SK-N-SH (cell line): ENCODE data around the gene OTC. TPM values are rescaled to one million over a fixed set of nuclear protein-coding genes. Genes with fewer than 3 reads are reported as not detected.

Experiments used
- CTCF ChIA-PET: fragments of 300-600, 350-600 bp; formaldehyde crosslinking; extraction: SDS; loops from one replicate; lab custom pipeline; 2021; lab: Yijun Ruan, JAX
- POLR2A ChIA-PET: fragments of 350-600 bp; sonication (Branson Sonifier 250); formaldehyde crosslinking; extraction: SDS; loops from one replicate; lab custom pipeline; 2020; ENCODE audit warnings: antibody characterized with exemption, inconsistent platforms; lab: Yijun Ruan, JAX
- DNase-seq: peaks from one replicate; pipeline ENCODE4 v3.0.0; 2012
- H2AFZ ChIP-seq: fragments of 200-600 bp; sonication (generic); 2 replicates; pipeline ENCODE4 v1.8.1; 2016; ENCODE audit warnings: antibody characterized with exemption, mild to moderate bottlenecking, low read depth
- H3F3A ChIP-seq: fragments of 200-600 bp; sonication (generic); replicated peaks from 2 replicates; pipeline ENCODE3; 2016; ENCODE audit warnings: antibody characterized with exemption, mild to moderate bottlenecking; ENCODE audit not compliant: insufficient read depth
- H3K27ac ChIP-seq, 2 experiments: fragments of 200-500 bp in 1 of 2; fragments of 200-600 bp in 1 of 2; sonication (Bioruptor generic) in 1 of 2; sonication (generic), shearing (Covaris generic) in 1 of 2; 2 replicates each; pipeline versions ENCODE4 v1.5.1 to v1.6.1; 2014 to 2016; ENCODE audit warnings: low read depth in 2 of 2, inconsistent platforms in 1 of 2, low read length in 1 of 2, mild to moderate bottlenecking in 1 of 2, mixed read lengths in 1 of 2
- H3K27me3 ChIP-seq: fragments of 200-600 bp; sonication (generic), shearing (Covaris generic); 2 replicates; pipeline ENCODE4 v1.6.1; 2016; ENCODE audit warnings: mixed run types; ENCODE audit not compliant: insufficient read depth
- H3K36me3 ChIP-seq, 2 experiments: fragments of 200-500 bp in 1 of 2; fragments of 200-600 bp in 1 of 2; sonication (Bioruptor generic) in 1 of 2; sonication (generic) in 1 of 2; replicated peaks in 1 of 2; 2 replicates each; pipeline versions ENCODE3 to v1.5.1; 2014 to 2016; ENCODE audit warnings: low read length in 1 of 2, mild to moderate bottlenecking in 1 of 2; ENCODE audit not compliant: insufficient read depth in 2 of 2, control insufficient read depth in 1 of 2
- H3K4me1 ChIP-seq, 2 experiments: fragments of 200-500 bp in 1 of 2; fragments of 200-600 bp in 1 of 2; sonication (Bioruptor generic) in 1 of 2; sonication (generic), shearing (Covaris generic) in 1 of 2; 2 replicates each; pipeline versions ENCODE4 v1.5.1 to v1.6.1; 2014 to 2016; ENCODE audit warnings: low read depth in 1 of 2, low read length in 1 of 2, mixed run types in 1 of 2; ENCODE audit not compliant: insufficient read depth in 2 of 2, control insufficient read depth in 1 of 2
- H3K4me2 ChIP-seq: fragments of 200-600 bp; sonication (generic), shearing (Covaris generic); 2 replicates; pipeline ENCODE4 v1.6.1; 2017; ENCODE audit warnings: mixed run types
- H3K4me3 ChIP-seq, 2 experiments: fragments of 200-500 bp in 1 of 2; fragments of 200-600 bp in 1 of 2; sonication (Bioruptor generic) in 1 of 2; sonication (generic), shearing (Covaris generic) in 1 of 2; 2 replicates each; pipeline versions ENCODE4 v1.5.1 to v1.8.1; 2014 to 2016; ENCODE audit warnings: low read depth in 2 of 2, inconsistent platforms in 1 of 2, low read length in 1 of 2, mild to moderate bottlenecking in 1 of 2, mixed read lengths in 1 of 2, moderate library complexity in 1 of 2
- H3K79me2 ChIP-seq: fragments of 200-600 bp; sonication (generic); 2 replicates; pipeline ENCODE4 v1.8.1; 2017; ENCODE audit warnings: mild to moderate bottlenecking; ENCODE audit not compliant: insufficient read depth
- H3K9ac ChIP-seq: fragments of 200-600 bp; sonication (generic); 2 replicates; pipeline ENCODE4 v1.6.1; 2017; ENCODE audit warnings: mixed run types
- H3K9me2 ChIP-seq: fragments of 200-600 bp; sonication (generic); 2 replicates; pipeline ENCODE4 v1.6.1; 2017; ENCODE audit warnings: mixed run types
- H3K9me3 ChIP-seq: fragments of 200-600 bp; sonication (generic); 2 replicates; pipeline ENCODE4 v1.6.1; 2017; ENCODE audit warnings: mixed run types, mild to moderate bottlenecking, moderate library complexity
- H4K20me1 ChIP-seq: fragments of 200-600 bp; sonication (generic); 2 replicates; pipeline ENCODE4 v1.6.1; 2017; ENCODE audit warnings: mild to moderate bottlenecking, mixed run types; ENCODE audit not compliant: insufficient read depth
- CHD2 ChIP-seq: fragments of 150-350 bp; IDR thresholded peaks from 2 replicates; pipeline ENCODE4 v1.6.1; 2018; ENCODE audit warnings: low read length; ENCODE audit not compliant: partially characterized antibody
- EP300 ChIP-seq, 2 experiments: IDR thresholded peaks; 2 replicates each; pipeline versions ENCODE4 v1.4.0 to v1.6.1; 2012; ENCODE audit warnings: borderline replicate concordance in 1 of 2, low read depth in 1 of 2, low read length in 1 of 2
- GATA2 ChIP-seq: sonication (generic); formaldehyde crosslinking; IDR thresholded peaks from 2 replicates; pipeline ENCODE4 v1.5.0; 2020; ENCODE audit warnings: mild to moderate bottlenecking, missing genetic modification reagents
- JUND ChIP-seq: IDR thresholded peaks from 2 replicates; pipeline ENCODE4 v1.4.0; 2012
- NFIC ChIP-seq: IDR thresholded peaks from 2 replicates; pipeline ENCODE4 v1.4.0; 2012; ENCODE audit warnings: borderline replicate concordance
- NRF1 ChIP-seq: IDR thresholded peaks from 2 replicates; pipeline ENCODE4 v1.6.1; 2012; ENCODE audit warnings: low read depth, mild to moderate bottlenecking, low read length
- RAD21 ChIP-seq: IDR thresholded peaks from 2 replicates; pipeline ENCODE4 v1.6.1; 2012; ENCODE audit warnings: mild to moderate bottlenecking, low read length
- RFX5 ChIP-seq: IDR thresholded peaks from 2 replicates; pipeline ENCODE4 v1.6.1; 2012; ENCODE audit warnings: mild to moderate bottlenecking, improper control_type of control experiment, low read length
- RXRA ChIP-seq: IDR thresholded peaks from 2 replicates; pipeline ENCODE4 v1.4.0; 2012; ENCODE audit warnings: low read depth, mild to moderate bottlenecking, borderline replicate concordance
- SIN3A ChIP-seq: IDR thresholded peaks from 2 replicates; pipeline ENCODE4 v1.6.1; 2012; ENCODE audit warnings: low read depth, mild to moderate bottlenecking, low read length, moderate library complexity, borderline replicate concordance
- SMC3 ChIP-seq: IDR thresholded peaks from 2 replicates; pipeline ENCODE4 v1.6.1; 2012; ENCODE audit warnings: low read depth, low read length, improper control_type of control experiment
- TAF1 ChIP-seq: IDR thresholded peaks from 2 replicates; pipeline ENCODE4 v1.6.1; 2012; ENCODE audit warnings: low read depth, mild to moderate bottlenecking, low read length, moderate library complexity, borderline replicate concordance
- WGBS: methylation state at CpG from one replicate; pipeline ENCODE4 v1.1.6; 2017; ENCODE audit warnings: low lambda C conversion rate; 5-methylcytosine and 5-hydroxymethylcytosine counted together
- polyA plus RNA-seq, 3 experiments: library from polyadenylated mRNA; depleted of rRNA; stranded (reverse); fragments of >200 nt; gene quantifications; 2 replicates each; pipeline ENCODE4 v1.2.3, GENCODE V29; 2012
- TF ChIP-seq, protein P1 (sequence below): fragments of 150-350 bp; IDR thresholded peaks from 2 replicates; pipeline ENCODE4 v1.6.1; 2016; ENCODE audit warnings: mild to moderate bottlenecking, low read depth, low read length
- TF ChIP-seq, protein P2 (sequence below): IDR thresholded peaks from 2 replicates; pipeline ENCODE4 v1.4.0; 2012; ENCODE audit warnings: low read depth, borderline replicate concordance
- TF ChIP-seq, protein P3 (sequence below): fragments of 150-350 bp; IDR thresholded peaks from 2 replicates; pipeline ENCODE4 v1.6.1; 2017; ENCODE audit warnings: antibody characterized with exemption, low read length, low read depth, borderline replicate concordance

Gene OTC
- polyA plus RNA-seq, 1 of the 3 experiments (the other 2 are of a cell fraction): not detected

DNA sequence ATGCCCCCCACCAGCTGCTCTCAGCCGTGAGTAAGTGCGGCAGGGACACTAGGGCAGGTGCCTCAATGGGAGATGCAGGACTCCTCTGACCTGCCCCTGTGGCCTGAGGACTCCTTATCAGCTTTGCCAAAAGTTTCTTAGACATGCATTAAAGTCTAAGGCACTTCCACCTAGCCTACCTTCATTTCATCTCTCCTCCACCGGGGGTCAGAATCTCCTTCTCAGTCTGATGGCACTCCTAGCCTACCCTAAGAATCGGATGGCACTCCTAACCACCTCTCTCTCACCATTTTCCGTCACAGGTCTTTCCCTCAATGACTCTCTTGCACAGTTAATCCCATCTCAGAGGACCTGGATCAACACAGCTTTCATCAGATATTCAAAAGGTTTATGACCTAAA lies 85.9 kb downstream of the OTC start:
- TF ChIP-seq RAD21 (peak; percentile 41; the same call in 1 of the 2 replicates), SMC3 (no peak)
- H3K27ac ChIP-seq: no peak overlapping the region
- H4K20me1 ChIP-seq: no peaks in the 10 kb centered on the region
- CTCF ChIA-PET: interaction anchor here (0.7 to 1.2 kb wide), 3 partner anchors 140 to 216 kb away, joined by 3 read pairs; no protein-coding TSS in a partner anchor
- H3F3A ChIP-seq: no peaks in the 10 kb centered on the region
- no peaks in the 10 kb centered on the region for H3K9me2 ChIP-seq
- no peaks in the 10 kb centered on the region for H3K27me3 ChIP-seq
- no peaks in the 10 kb centered on the region for H3K79me2 ChIP-seq
- no peaks in the 10 kb centered on the region for H3K36me3 ChIP-seq
- no peak overlapping the region for H3K4me3 ChIP-seq
- H3K9ac ChIP-seq: no peak overlapping the region
- H2AFZ ChIP-seq: no peak overlapping the region
- no peaks in the 10 kb centered on the region for H3K9me3 ChIP-seq
- H3K4me1 ChIP-seq: no peaks in the 10 kb centered on the region
- WGBS: 28% methylated on average over 5 of the region's 5 CpGs
- DNase-seq: peak; percentile 12
- no peak overlapping the region for H3K4me2 ChIP-seq
- POLR2A ChIA-PET: no interaction called here

DNA sequence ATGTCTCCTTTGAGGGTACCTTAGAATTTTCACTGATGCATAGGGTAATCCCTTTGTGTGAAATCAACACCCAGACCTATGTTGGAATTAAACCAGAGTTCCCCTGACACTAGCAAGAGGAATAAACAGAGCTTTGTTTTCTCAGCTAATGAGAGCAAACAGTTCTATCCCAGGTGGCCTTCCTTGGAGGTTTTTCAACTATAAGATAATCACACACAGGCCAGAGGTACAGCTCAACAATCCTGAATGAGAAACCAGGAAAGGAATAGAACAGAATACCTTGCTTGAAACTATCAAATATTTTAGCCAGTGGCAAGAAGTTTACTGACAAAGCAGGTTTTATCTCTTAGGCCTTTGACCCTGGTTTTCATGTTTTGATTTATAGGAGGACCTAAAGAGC lies 100.2 kb downstream of the OTC start:
- Histone ChIP-seq H3F3A (no peaks in the 10 kb centered on the region), H3K79me2 (no peaks in the 10 kb centered on the region), H3K4me2 (no peak overlapping the region), H3K4me1 (no peaks in the 10 kb centered on the region), H3K9ac (no peak overlapping the region), H3K4me3 (no peak overlapping the region), H3K9me3 (no peaks in the 10 kb centered on the region), H3K27ac (no peak overlapping the region), H3K9me2 (no peaks in the 10 kb centered on the region), H3K27me3 (no peaks in the 10 kb centered on the region), H2AFZ (no peak overlapping the region), H4K20me1 (no peaks in the 10 kb centered on the region), H3K36me3 (no peaks in the 10 kb centered on the region)
- no peak for DNase-seq
- TF ChIP-seq, protein P1, sequence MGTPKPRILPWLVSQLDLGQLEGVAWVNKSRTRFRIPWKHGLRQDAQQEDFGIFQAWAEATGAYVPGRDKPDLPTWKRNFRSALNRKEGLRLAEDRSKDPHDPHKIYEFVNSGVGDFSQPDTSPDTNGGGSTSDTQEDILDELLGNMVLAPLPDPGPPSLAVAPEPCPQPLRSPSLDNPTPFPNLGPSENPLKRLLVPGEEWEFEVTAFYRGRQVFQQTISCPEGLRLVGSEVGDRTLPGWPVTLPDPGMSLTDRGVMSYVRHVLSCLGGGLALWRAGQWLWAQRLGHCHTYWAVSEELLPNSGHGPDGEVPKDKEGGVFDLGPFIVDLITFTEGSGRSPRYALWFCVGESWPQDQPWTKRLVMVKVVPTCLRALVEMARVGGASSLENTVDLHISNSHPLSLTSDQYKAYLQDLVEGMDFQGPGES: no peak
- TF ChIP-seq TAF1 (no peak), GATA2 (CRISPR knock-in tag) (no peak), NFIC (no peak), CHD2 (no peak), SIN3A (no peak), NRF1 (no peak), EP300 (IDR thresholded peaks at IDR 0.05; ENCODE audit: borderline replicate concordance in 1 of 2, low read depth in 1 of 2, low read length in 1 of 2) (no peak), RXRA (no peak), JUND (no peak), RFX5 (no peak)
- TF ChIP-seq, protein P2, sequence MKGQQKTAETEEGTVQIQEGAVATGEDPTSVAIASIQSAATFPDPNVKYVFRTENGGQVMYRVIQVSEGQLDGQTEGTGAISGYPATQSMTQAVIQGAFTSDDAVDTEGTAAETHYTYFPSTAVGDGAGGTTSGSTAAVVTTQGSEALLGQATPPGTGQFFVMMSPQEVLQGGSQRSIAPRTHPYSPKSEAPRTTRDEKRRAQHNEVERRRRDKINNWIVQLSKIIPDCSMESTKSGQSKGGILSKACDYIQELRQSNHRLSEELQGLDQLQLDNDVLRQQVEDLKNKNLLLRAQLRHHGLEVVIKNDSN: no peak
- TF ChIP-seq, protein P3, sequence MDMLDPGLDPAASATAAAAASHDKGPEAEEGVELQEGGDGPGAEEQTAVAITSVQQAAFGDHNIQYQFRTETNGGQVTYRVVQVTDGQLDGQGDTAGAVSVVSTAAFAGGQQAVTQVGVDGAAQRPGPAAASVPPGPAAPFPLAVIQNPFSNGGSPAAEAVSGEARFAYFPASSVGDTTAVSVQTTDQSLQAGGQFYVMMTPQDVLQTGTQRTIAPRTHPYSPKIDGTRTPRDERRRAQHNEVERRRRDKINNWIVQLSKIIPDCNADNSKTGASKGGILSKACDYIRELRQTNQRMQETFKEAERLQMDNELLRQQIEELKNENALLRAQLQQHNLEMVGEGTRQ: no peak
- ChIA-PET CTCF (interaction anchor here (0.9 kb wide), 1 partner anchor 17 kb away, joined by 3 read pairs; no protein-coding TSS in a partner anchor), POLR2A (no interaction called here)
